SK-N-SH (cell line): Measurements from ENCODE around the gene NKG7. TPM values are rescaled to one million over a fixed set of nuclear protein-coding genes. Genes with fewer than 3 reads are reported as not detected.

Source experiments
- CTCF ChIA-PET: fragments of 300-600, 350-600 bp; formaldehyde crosslinking; extraction: SDS; loops from one replicate; lab custom pipeline; 2021; lab: Yijun Ruan, JAX
- POLR2A ChIA-PET: fragments of 350-600 bp; sonication (Branson Sonifier 250); formaldehyde crosslinking; extraction: SDS; loops from one replicate; lab custom pipeline; 2020; ENCODE audit warnings: antibody characterized with exemption, inconsistent platforms; lab: Yijun Ruan, JAX
- DNase-seq: peaks from one replicate; pipeline ENCODE4 v3.0.0; 2012
- H2AFZ ChIP-seq: fragments of 200-600 bp; sonication (generic); 2 replicates; pipeline ENCODE4 v1.8.1; 2016; ENCODE audit warnings: antibody characterized with exemption, mild to moderate bottlenecking, low read depth
- H3F3A ChIP-seq: fragments of 200-600 bp; sonication (generic); replicated peaks from 2 replicates; pipeline ENCODE3; 2016; ENCODE audit warnings: antibody characterized with exemption, mild to moderate bottlenecking; ENCODE audit not compliant: insufficient read depth
- H3K27ac ChIP-seq, 2 experiments: fragments of 200-500 bp in 1 of 2; fragments of 200-600 bp in 1 of 2; sonication (Bioruptor generic) in 1 of 2; sonication (generic), shearing (Covaris generic) in 1 of 2; 2 replicates each; pipeline versions ENCODE4 v1.5.1 to v1.6.1; 2014 to 2016; ENCODE audit warnings: low read depth in 2 of 2, inconsistent platforms in 1 of 2, low read length in 1 of 2, mild to moderate bottlenecking in 1 of 2, mixed read lengths in 1 of 2
- H3K27me3 ChIP-seq: fragments of 200-600 bp; sonication (generic), shearing (Covaris generic); 2 replicates; pipeline ENCODE4 v1.6.1; 2016; ENCODE audit warnings: mixed run types; ENCODE audit not compliant: insufficient read depth
- H3K36me3 ChIP-seq, 2 experiments: fragments of 200-500 bp in 1 of 2; fragments of 200-600 bp in 1 of 2; sonication (Bioruptor generic) in 1 of 2; sonication (generic) in 1 of 2; replicated peaks in 1 of 2; 2 replicates each; pipeline versions ENCODE3 to v1.5.1; 2014 to 2016; ENCODE audit warnings: low read length in 1 of 2, mild to moderate bottlenecking in 1 of 2; ENCODE audit not compliant: insufficient read depth in 2 of 2, control insufficient read depth in 1 of 2
- H3K4me1 ChIP-seq, 2 experiments: fragments of 200-500 bp in 1 of 2; fragments of 200-600 bp in 1 of 2; sonication (Bioruptor generic) in 1 of 2; sonication (generic), shearing (Covaris generic) in 1 of 2; 2 replicates each; pipeline versions ENCODE4 v1.5.1 to v1.6.1; 2014 to 2016; ENCODE audit warnings: low read depth in 1 of 2, low read length in 1 of 2, mixed run types in 1 of 2; ENCODE audit not compliant: insufficient read depth in 2 of 2, control insufficient read depth in 1 of 2
- H3K4me2 ChIP-seq: fragments of 200-600 bp; sonication (generic), shearing (Covaris generic); 2 replicates; pipeline ENCODE4 v1.6.1; 2017; ENCODE audit warnings: mixed run types
- H3K4me3 ChIP-seq, 2 experiments: fragments of 200-500 bp in 1 of 2; fragments of 200-600 bp in 1 of 2; sonication (Bioruptor generic) in 1 of 2; sonication (generic), shearing (Covaris generic) in 1 of 2; 2 replicates each; pipeline versions ENCODE4 v1.5.1 to v1.8.1; 2014 to 2016; ENCODE audit warnings: low read depth in 2 of 2, inconsistent platforms in 1 of 2, low read length in 1 of 2, mild to moderate bottlenecking in 1 of 2, mixed read lengths in 1 of 2, moderate library complexity in 1 of 2
- H3K79me2 ChIP-seq: fragments of 200-600 bp; sonication (generic); 2 replicates; pipeline ENCODE4 v1.8.1; 2017; ENCODE audit warnings: mild to moderate bottlenecking; ENCODE audit not compliant: insufficient read depth
- H3K9ac ChIP-seq: fragments of 200-600 bp; sonication (generic); 2 replicates; pipeline ENCODE4 v1.6.1; 2017; ENCODE audit warnings: mixed run types
- H3K9me2 ChIP-seq: fragments of 200-600 bp; sonication (generic); 2 replicates; pipeline ENCODE4 v1.6.1; 2017; ENCODE audit warnings: mixed run types
- H3K9me3 ChIP-seq: fragments of 200-600 bp; sonication (generic); 2 replicates; pipeline ENCODE4 v1.6.1; 2017; ENCODE audit warnings: mixed run types, mild to moderate bottlenecking, moderate library complexity
- H4K20me1 ChIP-seq: fragments of 200-600 bp; sonication (generic); 2 replicates; pipeline ENCODE4 v1.6.1; 2017; ENCODE audit warnings: mild to moderate bottlenecking, mixed run types; ENCODE audit not compliant: insufficient read depth
- FOSL2 ChIP-seq: IDR thresholded peaks from 2 replicates; pipeline ENCODE4 v1.4.0; 2012; ENCODE audit warnings: low read depth, mild to moderate bottlenecking, moderate library complexity, borderline replicate concordance
- JUND ChIP-seq: IDR thresholded peaks from 2 replicates; pipeline ENCODE4 v1.4.0; 2012
- MEF2A ChIP-seq: IDR thresholded peaks from 2 replicates; pipeline ENCODE4 v1.4.0; 2012; ENCODE audit warnings: low read depth, borderline replicate concordance
- MXI1 ChIP-seq: IDR thresholded peaks from 2 replicates; pipeline ENCODE4 v1.6.1; 2012; ENCODE audit warnings: mild to moderate bottlenecking, low read depth, low read length, improper control_type of control experiment
- NRF1 ChIP-seq: IDR thresholded peaks from 2 replicates; pipeline ENCODE4 v1.6.1; 2012; ENCODE audit warnings: low read depth, mild to moderate bottlenecking, low read length
- SIN3A ChIP-seq: IDR thresholded peaks from 2 replicates; pipeline ENCODE4 v1.6.1; 2012; ENCODE audit warnings: low read depth, mild to moderate bottlenecking, low read length, moderate library complexity, borderline replicate concordance
- TAF1 ChIP-seq: IDR thresholded peaks from 2 replicates; pipeline ENCODE4 v1.6.1; 2012; ENCODE audit warnings: low read depth, mild to moderate bottlenecking, low read length, moderate library complexity, borderline replicate concordance
- YY1 ChIP-seq: IDR thresholded peaks from 2 replicates; pipeline ENCODE4 v1.4.0; 2012; ENCODE audit warnings: low read depth, mild to moderate bottlenecking
- WGBS: methylation state at CpG from one replicate; pipeline ENCODE4 v1.1.6; 2017; ENCODE audit warnings: low lambda C conversion rate; 5-methylcytosine and 5-hydroxymethylcytosine counted together
- polyA plus RNA-seq, 3 experiments: library from polyadenylated mRNA; depleted of rRNA; stranded (reverse); fragments of >200 nt; gene quantifications; 2 replicates each; pipeline ENCODE4 v1.2.3, GENCODE V29; 2012
- TF ChIP-seq, protein P1 (sequence below): IDR thresholded peaks from 2 replicates; pipeline ENCODE4 v1.4.0; 2012; ENCODE audit warnings: low read depth
- TF ChIP-seq, protein P2 (sequence below): IDR thresholded peaks from 2 replicates; pipeline ENCODE4; 2012
- TF ChIP-seq, protein P3 (sequence below): IDR thresholded peaks from 2 replicates; pipeline ENCODE4 v1.4.0; 2012; ENCODE audit warnings: low read depth, borderline replicate concordance
- TF ChIP-seq, protein P4 (sequence below): fragments of 150-350 bp; IDR thresholded peaks from 2 replicates; pipeline ENCODE4 v1.6.1; 2017; ENCODE audit warnings: antibody characterized with exemption, low read length, low read depth, borderline replicate concordance

The NKG7 gene
- polyA plus RNA-seq, 1 of the 3 experiments (the other 2 are of a cell fraction) = not detected

DNA sequence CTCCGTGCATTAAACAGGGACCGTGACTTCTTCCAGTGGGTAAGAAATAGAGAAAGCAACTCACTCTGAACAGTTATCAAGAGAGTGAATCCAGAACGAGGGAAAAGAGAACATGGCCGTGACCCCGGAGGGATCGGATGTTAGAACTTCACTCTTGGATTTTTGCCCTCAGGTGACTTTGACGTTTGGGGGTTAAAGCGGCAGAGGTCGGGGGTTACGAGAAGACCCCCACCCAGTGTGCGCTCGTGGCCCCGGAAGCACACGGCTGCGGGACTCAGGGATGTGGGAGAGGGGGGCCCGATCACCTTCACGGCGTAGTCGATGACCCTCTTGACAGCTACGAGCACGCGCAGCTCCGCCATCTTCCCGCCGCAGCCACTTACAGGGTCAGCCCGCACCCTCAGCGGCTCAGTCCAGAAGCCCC lies 6.5 kb downstream of the NKG7 start, which contains the start of gene ETFB:
TSS of gene ETFB (minus strand) at position 424 of the 424 bp plus-strand sequence. CDS start at position 362, 62 bp downstream.
- Histone ChIP-seq H3K27me3 (no peaks in the 10 kb centered on the region), H3K27ac (peak within 1 kb of the TSS; percentile 79 to 84), H3K4me2 (peak within 1 kb of the TSS; percentile 100), H3K4me1 (peaks cover 6 to 21% of the 10 kb centered on the region in 2 experiments; a peak in 3 of 4 replicates), H4K20me1 (no peaks in the 10 kb centered on the region), H3K36me3 (no peaks in the 10 kb centered on the region), H2AFZ (peak within 1 kb of the TSS; percentile 95), H3K4me3 (peak within 1 kb of the TSS; percentile 77 to 80), H3F3A (no peaks in the 10 kb centered on the region), H3K79me2 (peaks cover 6% of the 10 kb centered on the region), H3K9ac (peak within 1 kb of the TSS; percentile 87), H3K9me2 (no peaks in the 10 kb centered on the region), H3K9me3 (no peaks in the 10 kb centered on the region)
- CTCF ChIA-PET = interaction anchor here (1.3 kb wide), 1 partner anchor 25 kb away, joined by 5 read pairs; no protein-coding TSS in a partner anchor
- POLR2A ChIA-PET = no interaction called here
- no peak for DNase-seq
- WGBS = 1% methylated on average over 19 of the region's 27 CpGs
- TF ChIP-seq FOSL2 = no peak
- TF ChIP-seq YY1 = peak; percentile 65; the same call in 1 of the 2 replicates
- no peak for TF ChIP-seq TAF1
- no peak for TF ChIP-seq NRF1
- TF ChIP-seq MXI1 = peak; percentile 84
- TF ChIP-seq SIN3A = peak; percentile 61; the same call in 1 of the 2 replicates
- TF ChIP-seq, protein P1, sequence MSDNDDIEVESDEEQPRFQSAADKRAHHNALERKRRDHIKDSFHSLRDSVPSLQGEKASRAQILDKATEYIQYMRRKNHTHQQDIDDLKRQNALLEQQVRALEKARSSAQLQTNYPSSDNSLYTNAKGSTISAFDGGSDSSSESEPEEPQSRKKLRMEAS = peak; percentile 75
- TF ChIP-seq, protein P2, sequence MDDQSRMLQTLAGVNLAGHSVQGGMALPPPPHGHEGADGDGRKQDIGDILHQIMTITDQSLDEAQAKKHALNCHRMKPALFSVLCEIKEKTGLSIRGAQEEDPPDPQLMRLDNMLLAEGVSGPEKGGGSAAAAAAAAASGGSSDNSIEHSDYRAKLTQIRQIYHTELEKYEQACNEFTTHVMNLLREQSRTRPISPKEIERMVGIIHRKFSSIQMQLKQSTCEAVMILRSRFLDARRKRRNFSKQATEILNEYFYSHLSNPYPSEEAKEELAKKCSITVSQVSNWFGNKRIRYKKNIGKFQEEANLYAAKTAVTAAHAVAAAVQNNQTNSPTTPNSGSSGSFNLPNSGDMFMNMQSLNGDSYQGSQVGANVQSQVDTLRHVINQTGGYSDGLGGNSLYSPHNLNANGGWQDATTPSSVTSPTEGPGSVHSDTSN = no peak

DNA sequence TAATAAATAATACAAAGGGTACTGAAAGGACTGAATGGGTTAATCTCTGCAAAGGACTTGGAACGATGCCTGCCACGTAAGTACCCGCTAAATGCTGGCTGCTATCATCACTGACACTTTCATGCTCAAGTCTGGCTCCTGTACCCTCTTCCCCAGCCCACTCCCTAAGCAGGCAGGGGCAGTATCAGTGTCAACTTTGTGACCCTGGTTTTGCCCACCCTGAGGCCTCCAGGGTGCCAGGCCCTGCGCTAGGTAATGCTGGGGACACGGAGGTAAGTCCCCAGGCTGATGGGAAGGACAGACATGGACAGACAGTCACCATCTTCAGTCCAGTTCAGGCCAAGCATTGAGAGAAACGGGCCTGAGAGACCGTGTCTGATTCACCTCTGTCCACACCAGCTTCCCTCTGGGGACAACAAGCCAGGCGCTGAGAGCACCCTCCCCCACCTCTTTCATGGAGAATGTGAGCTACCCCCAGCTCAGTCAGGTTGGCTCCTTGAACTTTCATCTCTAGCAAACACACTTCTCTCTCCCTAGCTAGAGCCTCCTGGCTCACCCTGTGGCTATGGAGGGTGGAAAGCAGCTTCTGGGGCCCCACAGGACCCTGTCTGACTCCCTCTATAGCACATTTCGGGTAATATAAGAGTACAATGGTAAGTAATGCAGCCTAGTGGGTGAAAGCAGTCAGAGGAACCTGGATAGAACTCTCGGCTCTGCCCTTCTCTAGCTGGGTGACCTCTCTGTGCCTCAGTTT lies 7.1 kb downstream of the NKG7 start:
- DNase-seq = no peak
- H3K27me3 ChIP-seq = no peaks in the 10 kb centered on the region
- peaks cover 6% of the 10 kb centered on the region for H3K79me2 ChIP-seq
- H3K4me3 ChIP-seq = peak overlapping the region; percentile 72 to 80
- H2AFZ ChIP-seq = peak overlapping the region; percentile 95
- H3K9me3 ChIP-seq = no peaks in the 10 kb centered on the region
- no peaks in the 10 kb centered on the region for H3F3A ChIP-seq
- no peaks in the 10 kb centered on the region for H3K9me2 ChIP-seq
- peak overlapping the region; percentile 90 for H3K4me2 ChIP-seq
- peaks cover 6 to 21% of the 10 kb centered on the region in 2 experiments; a peak in 3 of 4 replicates for H3K4me1 ChIP-seq
- peak overlapping the region; percentile 21 to 73; a peak in 3 of 4 replicates for H3K27ac ChIP-seq
- H4K20me1 ChIP-seq = no peaks in the 10 kb centered on the region
- 35% methylated on average over 8 of the region's 10 CpGs for WGBS
- TF ChIP-seq JUND (no peak), MEF2A (no peak), NRF1 (no peak)
- TF ChIP-seq, protein P3, sequence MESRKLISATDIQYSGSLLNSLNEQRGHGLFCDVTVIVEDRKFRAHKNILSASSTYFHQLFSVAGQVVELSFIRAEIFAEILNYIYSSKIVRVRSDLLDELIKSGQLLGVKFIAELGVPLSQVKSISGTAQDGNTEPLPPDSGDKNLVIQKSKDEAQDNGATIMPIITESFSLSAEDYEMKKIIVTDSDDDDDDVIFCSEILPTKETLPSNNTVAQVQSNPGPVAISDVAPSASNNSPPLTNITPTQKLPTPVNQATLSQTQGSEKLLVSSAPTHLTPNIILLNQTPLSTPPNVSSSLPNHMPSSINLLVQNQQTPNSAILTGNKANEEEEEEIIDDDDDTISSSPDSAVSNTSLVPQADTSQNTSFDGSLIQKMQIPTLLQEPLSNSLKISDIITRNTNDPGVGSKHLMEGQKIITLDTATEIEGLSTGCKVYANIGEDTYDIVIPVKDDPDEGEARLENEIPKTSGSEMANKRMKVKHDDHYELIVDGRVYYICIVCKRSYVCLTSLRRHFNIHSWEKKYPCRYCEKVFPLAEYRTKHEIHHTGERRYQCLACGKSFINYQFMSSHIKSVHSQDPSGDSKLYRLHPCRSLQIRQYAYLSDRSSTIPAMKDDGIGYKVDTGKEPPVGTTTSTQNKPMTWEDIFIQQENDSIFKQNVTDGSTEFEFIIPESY = no peak
- TF ChIP-seq, protein P4, sequence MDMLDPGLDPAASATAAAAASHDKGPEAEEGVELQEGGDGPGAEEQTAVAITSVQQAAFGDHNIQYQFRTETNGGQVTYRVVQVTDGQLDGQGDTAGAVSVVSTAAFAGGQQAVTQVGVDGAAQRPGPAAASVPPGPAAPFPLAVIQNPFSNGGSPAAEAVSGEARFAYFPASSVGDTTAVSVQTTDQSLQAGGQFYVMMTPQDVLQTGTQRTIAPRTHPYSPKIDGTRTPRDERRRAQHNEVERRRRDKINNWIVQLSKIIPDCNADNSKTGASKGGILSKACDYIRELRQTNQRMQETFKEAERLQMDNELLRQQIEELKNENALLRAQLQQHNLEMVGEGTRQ = no peak
- TF ChIP-seq, protein P2 = no peak
- TF ChIP-seq, all 33 proteins: peak for 0
- ChIA-PET POLR2A (interaction anchor here (0.7 kb wide), 1 partner anchor 23 kb away, joined by 4 read pairs; the partner anchor contains the start of gene VSIG10L), CTCF (interaction anchor here (1.3 kb wide), 1 partner anchor 25 kb away, joined by 5 read pairs; no protein-coding TSS in a partner anchor)
- Histone ChIP-seq H3K36me3 (no peaks in the 10 kb centered on the region), H3K9ac (peak overlapping the region; percentile 64; the same call in 1 of the 2 replicates)
